GM23248 (cell line): ENCODE data around the gene GPLD1.

Source experiments
- EZH2 ChIP-seq: fragments of 200-600 bp; sonication (generic); IDR thresholded peaks from 2 replicates; pipeline ENCODE4 v1.6.1; 2018; ENCODE audit warnings: antibody characterized with exemption, mild to moderate bottlenecking; ENCODE audit not compliant: insufficient read depth, poor library complexity, severe bottlenecking
- EZH2phosphoT487 ChIP-seq: fragments of 200-600 bp; sonication (generic); IDR thresholded peaks from 2 replicates; pipeline ENCODE4 v1.6.1; 2018; ENCODE audit warnings: antibody characterized with exemption, moderate library complexity, mild to moderate bottlenecking, low read depth; ENCODE audit not compliant: insufficient read depth

DNA sequence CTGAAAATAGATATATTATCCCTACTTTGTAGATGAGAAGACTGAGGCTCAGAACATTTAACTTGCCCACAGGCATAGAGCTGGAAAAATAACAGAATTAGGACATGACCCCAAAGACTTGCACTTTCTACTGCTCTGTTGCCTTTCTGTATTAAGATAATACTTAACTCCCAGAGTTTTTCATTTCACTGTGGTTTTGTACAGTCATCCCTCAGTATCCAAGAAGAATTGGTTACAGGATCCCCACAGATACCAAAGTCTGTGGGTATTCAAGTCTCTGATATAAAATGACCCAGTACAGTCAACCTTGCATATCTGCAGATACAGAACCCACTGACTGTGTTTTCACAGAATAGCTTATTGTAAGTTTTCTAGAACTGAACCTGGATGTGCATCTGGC lies 69.9 kb downstream of the GPLD1 start:
- TF ChIP-seq EZH2 (no peak), EZH2phosphoT487 (no peak)
